Measurements from ENCODE around the gene TIMM44. TPM values are rescaled to one million over a fixed set of nuclear protein-coding genes. Genes with fewer than 3 reads are reported as not detected.

TIMM44 gene
- polyA plus RNA-seq, 1 of the 3 experiments (the other 2 are of a cell fraction) = 49.7 TPM

GRCh38 chr19:7947939-7948338 lies 4.5 kb upstream of the TIMM44 start:
- Histone ChIP-seq H3K4me3 (ENCODE audit: low read depth in 2 of 2, low read length in 1 of 2) (no peak overlapping the region), H4K20me1 (ENCODE audit: insufficient read depth) (no peaks in the 10 kb centered on the region), H3K27ac (ENCODE audit: low read depth in 2 of 2, low read length in 1 of 2) (no peak overlapping the region), H3F3A (replicated peaks; ENCODE audit: insufficient read depth) (peaks cover 11% of the 10 kb centered on the region), H3K36me3 (replicated peaks in 1 of 2; ENCODE audit: control insufficient read depth in 1 of 2, insufficient read depth in 2 of 2, low read length in 1 of 2) (no peaks in the 10 kb centered on the region), H2AFZ (ENCODE audit: low read depth) (no peak overlapping the region), H3K27me3 (ENCODE audit: insufficient read depth) (no peaks in the 10 kb centered on the region), H3K9me2 (no peaks in the 10 kb centered on the region), H3K4me1 (ENCODE audit: control insufficient read depth in 1 of 2, insufficient read depth in 2 of 2, low read depth in 1 of 2, low read length in 1 of 2) (no peaks in the 10 kb centered on the region; a peak in 1 of 4 replicates), H3K9ac (no peak overlapping the region), H3K79me2 (ENCODE audit: insufficient read depth) (peaks cover 5% of the 10 kb centered on the region; the same call in 1 of the 2 replicates), H3K9me3 (no peaks in the 10 kb centered on the region), H3K4me2 (no peak overlapping the region)
- POLR2A ChIA-PET = no interaction called here
- WGBS (ENCODE audit: low lambda C conversion rate) = 94% methylated on average over 4 of the region's 4 CpGs
- no peak for DNase-seq
- CTCF ChIA-PET = no interaction called here
- TF ChIP-seq RCOR1 (IDR thresholded peaks at IDR 0.05; ENCODE audit: low read length) = no peak
- no peak for TF ChIP-seq TAF1 (IDR thresholded peaks at IDR 0.05; ENCODE audit: borderline replicate concordance, low read depth, low read length)
- no peak for TF ChIP-seq GATA2 (CRISPR knock-in tag; IDR thresholded peaks at IDR 0.05)
- TF ChIP-seq USF1 (IDR thresholded peaks at IDR 0.05; ENCODE audit: borderline replicate concordance, low read depth) = no peak
- no peak for TF ChIP-seq MAX (IDR thresholded peaks at IDR 0.05; ENCODE audit: low read depth)
- no peak for TF ChIP-seq REST (IDR thresholded peaks at IDR 0.05; ENCODE audit: low read depth, low read length)
- no peak for TF ChIP-seq NRF1 (IDR thresholded peaks at IDR 0.05; ENCODE audit: low read depth, low read length)
- no peak for TF ChIP-seq CTCF (IDR thresholded peaks at IDR 0.05)
- no peak for TF ChIP-seq RXRA (IDR thresholded peaks at IDR 0.05; ENCODE audit: borderline replicate concordance, low read depth)
- no peak for TF ChIP-seq RFX5 (IDR thresholded peaks at IDR 0.05; ENCODE audit: low read length)
- no peak for TF ChIP-seq TCF12 (IDR thresholded peaks at IDR 0.05)
- TF ChIP-seq EP300 (IDR thresholded peaks at IDR 0.05; ENCODE audit: borderline replicate concordance in 1 of 2, low read depth in 1 of 2, low read length in 1 of 2) = no peak
- TF ChIP-seq NFIC (IDR thresholded peaks at IDR 0.05; ENCODE audit: borderline replicate concordance) = no peak
- TF ChIP-seq IRF3 (IDR thresholded peaks at IDR 0.05; ENCODE audit: low read depth, low read length) = no peak
- TF ChIP-seq SMC3 (IDR thresholded peaks at IDR 0.05; ENCODE audit: low read depth, low read length) = no peak
- TF ChIP-seq EZH2phosphoT487 (IDR thresholded peaks at IDR 0.05; ENCODE audit: borderline replicate concordance, low read depth) = no peak
- no peak for TF ChIP-seq MEF2A (IDR thresholded peaks at IDR 0.05; ENCODE audit: borderline replicate concordance, low read depth)
- no peak for TF ChIP-seq SIN3A (IDR thresholded peaks at IDR 0.05; ENCODE audit: borderline replicate concordance, low read depth, low read length)

Measured in SK-N-SH (cell line).